GM21619 (cell line): Measurements from ENCODE around the gene EXOSC7.

Experiments used
- ATAC-seq: cut with Tn5 transposase; IDR thresholded peaks from one replicate; pipeline ENCODE4 v1.9.1; 2021; ENCODE audit not compliant: unreplicated experiment

The EXOSC7 gene

DNA sequence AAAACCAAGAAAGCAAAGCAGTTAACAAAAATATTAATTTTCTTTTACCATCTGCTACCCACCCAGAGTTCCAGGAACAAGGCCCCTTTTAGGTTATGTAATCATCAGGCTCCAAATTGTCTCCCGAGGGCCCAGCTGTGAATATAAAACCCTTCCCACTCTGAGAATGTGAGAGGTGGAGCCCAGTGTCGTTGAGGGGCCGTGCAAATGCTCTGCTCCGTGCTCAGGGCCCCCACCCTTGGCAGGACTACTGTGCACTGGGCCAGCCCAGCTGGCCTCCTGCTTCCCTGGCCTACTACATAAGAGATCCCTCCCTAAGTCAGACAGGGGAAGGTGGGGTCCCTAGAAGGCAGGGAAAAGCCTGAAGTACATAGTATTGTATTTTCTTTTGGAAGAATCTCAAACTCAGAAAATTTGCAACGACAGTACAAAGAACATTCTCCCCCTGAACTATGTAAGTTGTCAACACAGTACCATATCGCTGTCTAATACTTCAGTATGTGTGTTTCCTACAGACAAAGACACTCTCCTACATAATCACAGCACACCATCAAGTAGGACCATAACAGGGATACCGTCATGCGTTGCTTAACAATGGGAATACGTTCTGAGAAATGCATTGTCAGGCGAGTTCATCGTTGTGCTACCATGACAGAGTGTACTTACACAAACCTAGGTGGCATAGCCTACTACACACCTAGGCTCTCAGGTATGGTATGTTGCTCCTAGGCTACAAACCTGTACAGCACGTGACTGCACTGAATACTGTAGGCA lies 45.7 kb downstream of the EXOSC7 start:
- ATAC-seq, result no peak

DNA sequence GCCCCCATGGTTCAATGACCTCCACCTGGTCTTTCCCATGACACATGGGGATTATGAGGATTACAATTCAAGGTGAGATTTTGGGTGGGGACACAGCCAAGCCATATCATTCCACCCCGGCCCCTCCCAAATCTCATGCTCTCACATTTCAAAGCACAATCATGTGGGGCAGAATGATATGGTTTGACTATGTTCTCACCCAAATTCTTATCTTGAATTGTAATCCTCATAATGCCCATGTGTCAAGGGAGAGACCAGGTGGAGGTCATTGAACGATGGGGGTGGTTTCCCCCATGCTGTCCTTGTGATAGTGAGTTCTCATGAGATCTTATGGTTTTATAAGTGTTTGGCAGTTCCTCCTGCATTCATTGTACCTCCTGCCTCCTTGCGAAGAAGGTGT lies 47.6 kb downstream of the EXOSC7 start:
- ATAC-seq, result no peak

GRCh38 chr3:45024542-45025255 lies 48.7 kb downstream of the EXOSC7 start:
- ATAC-seq, result no peak

DNA sequence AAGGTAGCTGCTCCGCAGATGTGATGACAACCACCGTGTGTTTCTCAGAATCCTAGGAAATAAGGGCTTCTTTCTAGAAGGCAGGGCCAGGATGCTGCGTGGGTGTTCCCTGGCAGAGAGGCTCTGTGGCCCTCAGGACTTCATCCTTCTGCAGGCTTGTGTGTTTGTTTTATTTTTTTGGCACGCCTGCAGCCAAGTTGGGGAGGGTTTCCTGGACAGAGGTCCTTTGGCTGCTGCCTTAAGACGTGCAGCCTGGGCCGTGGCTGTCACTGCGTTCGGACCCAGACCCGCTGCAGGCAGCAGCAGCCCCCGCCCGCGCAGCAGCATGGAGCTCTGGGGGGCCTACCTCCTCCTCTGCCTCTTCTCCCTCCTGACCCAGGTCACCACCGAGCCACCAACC lies 50.0 kb downstream of the EXOSC7 start, which contains the start of gene CLEC3B:
Gene CLEC3B, plus strand, starts transcription at position 266 of the 400 bp plus-strand sequence. Its CDS starts 60 bp downstream, at position 326.
- no peak for ATAC-seq

- no peak for ATAC-seq
Observed at GRCh38 chr3:45026957-45027356, 50.9 kb downstream of the EXOSC7 start.

DNA sequence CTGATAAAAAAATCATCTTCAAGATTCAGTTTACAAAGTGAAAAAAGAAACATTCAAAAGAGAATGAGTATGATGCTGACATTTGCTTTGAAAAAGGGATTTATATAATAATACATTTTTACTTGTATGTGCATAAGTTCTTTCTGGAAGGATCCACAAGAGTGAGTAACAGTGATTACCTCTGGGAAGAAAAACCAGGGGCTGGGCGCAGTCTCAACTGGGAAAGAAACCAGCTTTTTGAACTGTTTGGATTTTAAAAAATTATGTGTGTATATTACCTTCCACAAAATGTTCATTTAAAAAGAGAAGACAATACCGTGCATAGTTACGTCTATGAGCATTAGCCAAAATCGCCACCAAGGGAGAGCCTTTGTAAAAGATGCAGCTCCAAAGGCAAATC lies 51.4 kb downstream of the EXOSC7 start:
- no peak for ATAC-seq

GRCh38 chr3:45029216-45029615 lies 53.2 kb downstream of the EXOSC7 start:
- no peak for ATAC-seq

DNA sequence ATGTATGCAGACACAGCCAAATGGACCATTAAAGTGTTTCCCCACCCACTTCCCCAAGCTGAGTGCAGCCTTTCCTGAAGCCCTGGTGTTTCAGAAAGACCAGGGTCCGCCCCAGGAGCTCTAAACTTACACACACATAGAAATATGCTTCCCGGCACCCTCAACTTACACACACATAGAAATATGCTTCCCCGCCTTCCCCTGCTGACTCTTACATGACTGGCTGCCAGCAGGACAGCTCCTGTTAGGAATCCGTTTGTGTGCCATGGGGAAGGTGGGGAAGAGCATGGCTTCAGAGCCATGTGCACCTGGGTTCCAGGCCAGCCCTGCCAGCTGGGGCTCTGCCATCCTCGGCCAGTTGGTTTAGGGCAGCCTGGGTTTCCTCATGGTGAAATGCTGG lies 53.6 kb downstream of the EXOSC7 start:
- ATAC-seq, result no peak

- no peak for ATAC-seq
Observed at GRCh38 chr3:45031531-45031930, 55.5 kb downstream of the EXOSC7 start.

DNA sequence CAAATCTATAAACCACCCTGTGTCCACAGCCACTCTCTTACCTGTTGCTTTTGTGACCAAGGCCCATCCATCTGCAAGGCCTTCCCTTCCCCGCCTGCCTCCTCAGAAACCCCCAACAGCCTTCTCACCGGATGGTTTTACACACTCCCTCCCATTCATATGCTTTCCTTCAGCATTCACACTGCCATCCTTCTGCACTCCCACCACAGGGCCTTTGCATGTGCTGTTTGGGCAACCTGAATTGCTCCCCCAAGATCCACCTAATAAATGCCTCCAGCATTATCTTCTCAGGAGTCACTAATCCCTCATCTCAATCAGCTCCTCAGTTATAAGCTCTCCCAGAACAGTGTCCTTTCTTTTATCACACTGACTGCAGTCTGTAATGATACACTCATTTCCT lies 56.1 kb downstream of the EXOSC7 start:
- ATAC-seq, result no peak

- ATAC-seq, result no peak
Observed at GRCh38 chr3:45033791-45034190, 57.7 kb downstream of the EXOSC7 start.

DNA sequence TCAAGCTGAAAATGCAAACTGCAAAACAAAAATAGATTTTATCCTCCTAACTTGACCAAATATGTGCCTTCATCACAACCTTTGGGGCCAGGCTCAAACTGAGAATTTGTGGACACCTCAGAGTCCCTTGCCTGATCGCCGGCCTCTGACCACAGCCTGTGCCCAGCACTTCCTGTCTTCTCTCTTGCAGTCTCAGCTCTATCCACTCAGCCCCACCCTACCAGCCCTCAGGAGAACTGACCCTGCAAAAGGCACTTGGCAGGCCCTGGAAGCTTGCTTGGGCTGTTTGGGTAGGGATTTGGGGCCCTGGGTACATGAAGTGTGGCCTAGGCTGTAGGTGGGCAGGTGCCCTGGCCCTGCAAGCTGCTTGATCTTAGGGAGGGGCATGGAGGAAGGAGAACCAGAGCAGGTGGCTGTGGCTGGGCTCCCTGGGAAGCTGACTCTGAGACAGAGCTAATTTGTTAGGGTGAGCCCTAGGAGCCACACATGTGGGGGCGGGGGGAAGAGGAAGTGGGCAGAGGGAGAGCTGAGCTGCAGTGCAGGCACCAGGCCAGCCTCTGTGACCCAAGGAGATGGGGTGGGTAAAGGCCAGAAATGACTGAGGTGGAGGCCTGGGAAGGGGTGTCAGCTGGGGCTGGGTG lies 58.7 kb downstream of the EXOSC7 start:
- no peak for ATAC-seq

DNA sequence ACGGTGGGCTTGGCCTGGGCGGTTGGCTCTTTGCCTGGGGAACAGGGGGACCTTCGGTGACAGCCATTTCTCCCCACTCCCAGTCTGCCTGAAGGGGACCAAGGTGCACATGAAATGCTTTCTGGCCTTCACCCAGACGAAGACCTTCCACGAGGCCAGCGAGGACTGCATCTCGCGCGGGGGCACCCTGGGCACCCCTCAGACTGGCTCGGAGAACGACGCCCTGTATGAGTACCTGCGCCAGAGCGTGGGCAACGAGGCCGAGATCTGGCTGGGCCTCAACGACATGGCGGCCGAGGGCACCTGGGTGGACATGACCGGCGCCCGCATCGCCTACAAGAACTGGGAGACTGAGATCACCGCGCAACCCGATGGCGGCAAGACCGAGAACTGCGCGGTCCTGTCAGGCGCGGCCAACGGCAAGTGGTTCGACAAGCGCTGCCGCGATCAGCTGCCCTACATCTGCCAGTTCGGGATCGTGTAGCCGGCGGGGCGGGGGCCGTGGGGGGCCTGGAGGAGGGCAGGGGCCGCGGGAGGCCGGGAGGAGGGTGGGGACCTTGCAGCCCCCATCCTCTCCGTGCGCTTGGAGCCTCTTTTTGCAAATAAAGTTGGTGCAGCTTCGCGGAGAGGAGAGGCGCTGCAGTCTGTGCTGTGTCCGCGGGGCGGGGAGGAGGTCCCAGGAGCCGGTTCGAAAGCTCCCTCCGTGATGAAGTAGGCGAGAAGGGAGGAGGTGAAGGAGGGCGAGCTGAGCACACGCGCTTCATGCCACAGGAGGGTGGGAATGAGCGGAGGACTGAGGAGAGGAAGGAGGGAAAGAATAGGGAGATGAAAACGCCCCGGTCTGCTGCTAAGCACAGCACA lies 59.6 kb downstream of the EXOSC7 start:
- no peak for ATAC-seq

- peak; percentile 68 for ATAC-seq
Observed at GRCh38 chr3:45037720-45038455, 61.8 kb downstream of the EXOSC7 start.

GRCh38 chr3:45041666-45042065 lies 65.6 kb downstream of the EXOSC7 start:
- no peak for ATAC-seq

- ATAC-seq, result no peak
Observed at GRCh38 chr3:45042162-45042561, 66.1 kb downstream of the EXOSC7 start.

- ATAC-seq, result no peak
Observed at GRCh38 chr3:45043728-45044299, 67.8 kb downstream of the EXOSC7 start.

DNA sequence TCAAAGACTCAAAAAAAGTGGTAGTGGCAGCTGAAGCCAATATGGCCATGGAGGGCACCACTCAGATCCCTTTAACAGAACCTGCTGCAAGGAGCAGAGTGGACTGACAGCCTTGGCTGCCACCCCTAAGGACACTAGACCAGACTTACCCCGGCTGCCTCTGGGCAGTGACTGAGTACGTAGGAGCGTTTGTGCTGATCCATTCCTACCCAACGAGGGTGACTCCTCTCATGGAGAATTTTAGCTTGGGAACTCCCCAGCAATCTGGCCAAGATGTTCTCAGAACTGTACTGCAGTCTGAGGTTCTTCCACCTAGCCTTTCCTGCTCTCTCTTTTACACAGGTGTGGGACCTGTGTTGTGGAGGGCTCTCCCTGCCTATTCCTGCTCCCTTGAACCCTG lies 72.2 kb downstream of the EXOSC7 start:
- no peak for ATAC-seq

DNA sequence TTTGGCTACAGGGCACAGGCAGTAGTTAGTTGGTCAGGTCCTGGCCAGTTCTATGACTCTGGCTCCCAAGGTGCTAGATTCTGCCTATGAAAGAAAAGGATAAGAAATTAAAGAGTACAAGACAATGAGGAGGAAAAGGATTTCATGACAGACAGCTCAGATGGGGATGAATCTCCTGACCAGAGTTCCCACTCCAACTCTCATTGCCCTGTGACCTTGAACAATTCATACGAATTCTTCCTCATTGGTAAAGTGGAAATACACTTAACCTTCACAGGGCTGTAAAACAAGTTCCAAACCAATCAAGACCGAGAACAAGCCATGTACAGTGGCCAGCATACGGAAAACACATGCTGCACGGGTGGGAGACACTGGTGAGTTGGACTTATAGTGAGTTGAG lies 73.8 kb downstream of the EXOSC7 start:
- ATAC-seq, result no peak

- no peak for ATAC-seq
Observed at GRCh38 chr3:45051685-45052084, 75.6 kb downstream of the EXOSC7 start.
